Body of pancreas (tissue), 4 donors: Measurements from ENCODE around the gene ZNF668. TPM values are rescaled to one million over a fixed set of nuclear protein-coding genes. Genes with fewer than 3 reads are reported as not detected.

Source experiments
- ATAC-seq: fragments of 150-250 bp; one replicate; pipeline ENCODE4 v1.9.1; 2016
- DNase-seq, 4 donors: peaks; one replicate each; pipeline ENCODE4 v3.0.0-alpha.2; 2019
- H3K27ac ChIP-seq, 4 donors: fragments of 200-600 bp; sonication (generic); 1 replicate in 3 of 4; 2 replicates in 1 of 4; pipeline versions ENCODE4 v1.5.1 to v1.6.1; 2016 to 2019; ENCODE audit warnings: mild to moderate bottlenecking in 1 of 4, mixed read lengths in 1 of 4, moderate library complexity in 1 of 4
- H3K27me3 ChIP-seq, 2 donors: fragments of 200-600 bp; sonication (generic); one replicate each; pipeline ENCODE4 v1.6.0; 2016; ENCODE audit warnings: mild to moderate bottlenecking in 1 of 2
- H3K36me3 ChIP-seq, 2 donors: fragments of 200-600 bp; sonication (generic); replicated peaks in 1 of 2; 2 replicates each; pipeline ENCODE4 v1.5.1; 2016; ENCODE audit warnings: low read depth in 2 of 2; ENCODE audit not compliant: insufficient read depth in 1 of 2
- H3K4me1 ChIP-seq: fragments of 200-600 bp; sonication (generic); one replicate; pipeline ENCODE4 v1.6.0; 2016
- H3K4me3 ChIP-seq, 2 donors: fragments of 200-600 bp; sonication (generic); 1 replicate in 1 of 2; 2 replicates in 1 of 2; pipeline ENCODE4 v1.5.1; 2016 to 2019
- H3K9me3 ChIP-seq, 3 donors: fragments of 200-600 bp; sonication (generic); 1 replicate in 2 of 3; 2 replicates in 1 of 3; pipeline ENCODE4 v1.5.1; 2016
- CTCF ChIP-seq, 7 experiments: fragments of 450-650 bp in 4 of 7; fragments of 200-600 bp in 3 of 7; sonication (generic) in 3 of 7; IDR thresholded peaks; one replicate each; pipeline ENCODE4 v1.5.1; 2016 to 2019; ENCODE audit warnings: antibody characterized with exemption in 7 of 7
- POLR2A ChIP-seq, 3 donors: fragments of 450-650 bp; IDR thresholded peaks; one replicate each; pipeline ENCODE4 v1.6.1; 2016; ENCODE audit warnings: antibody characterized with exemption in 3 of 3, mild to moderate bottlenecking in 2 of 3
- WGBS, 2 donors: methylation state at CpG; one replicate each; pipeline ENCODE4 v1.1.5; 2017; 5-methylcytosine and 5-hydroxymethylcytosine counted together
- intact Hi-C: fragments of 100-400 bp; cut with DNase I; formaldehyde crosslinking; loops from one replicate; pipeline ENCODE4 v1.15.1; 2023
- total RNA-seq, 2 donors: library from RNA; depleted of rRNA; stranded (reverse); fragments of >200 nt; gene quantifications; one replicate each; pipeline ENCODE4 v1.1.0, GENCODE V29; 2016

Gene ZNF668
- total RNA-seq, 2 donors from 2014 or later: 2.9 to 15.2 TPM

- no peaks in the 10 kb centered on the region for H3K27me3 ChIP-seq
- DNase-seq (no peak), ATAC-seq (no peak)
- no peak for TF ChIP-seq POLR2A (IDR thresholded peaks at IDR 0.05)
- TF ChIP-seq CTCF (IDR thresholded peaks at IDR 0.05): no peak
- 94 to 96% methylated on average over 4 to 9 of the region's 9 CpGs for WGBS, 2 donors
- H3K4me3 ChIP-seq: no peak overlapping the region
- no peaks in the 10 kb centered on the region for H3K4me1 ChIP-seq
- intact Hi-C loops: no loop called here
- peaks cover 3 to 7% of the 10 kb centered on the region in 2 donors for H3K36me3 ChIP-seq
- H3K9me3 ChIP-seq: no peaks in the 10 kb centered on the region
- no peak overlapping the region for H3K27ac ChIP-seq
Observed at GRCh38 chr16:31063495-31063842, 10.6 kb downstream of the ZNF668 start.

DNA sequence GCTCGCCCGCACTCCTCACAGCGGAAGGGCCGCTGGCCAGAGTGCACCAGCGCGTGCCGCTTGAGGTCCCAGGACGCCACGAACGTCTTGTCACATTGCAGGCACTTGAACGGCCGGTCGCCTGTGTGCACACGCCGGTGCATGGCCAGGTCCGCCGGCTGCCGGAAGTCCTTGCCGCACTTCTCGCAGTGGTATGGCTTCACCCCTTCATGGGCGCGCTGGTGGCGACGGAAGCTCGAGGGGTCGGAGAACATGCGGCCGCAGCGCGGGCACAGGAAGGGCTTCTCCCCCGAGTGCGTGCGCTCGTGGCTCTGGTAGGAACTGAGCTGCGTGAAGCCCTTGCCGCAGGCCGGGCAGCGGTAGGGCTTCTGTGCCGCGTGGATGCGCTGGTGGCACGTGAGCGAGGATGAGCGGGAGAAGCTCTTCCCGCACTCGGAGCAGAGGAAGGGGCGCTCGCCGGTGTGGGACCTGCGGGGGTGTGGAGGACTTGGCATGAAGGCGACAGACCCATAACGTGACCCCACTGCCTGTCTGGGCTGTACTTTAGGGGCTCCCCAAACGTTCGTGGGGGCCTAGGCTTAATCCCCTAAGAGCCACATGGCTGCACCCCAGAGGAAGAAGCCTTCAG is 12.1 kb downstream of the ZNF668 start:
- H3K36me3 ChIP-seq: peaks cover 3 to 7% of the 10 kb centered on the region in 2 donors
- intact Hi-C loops: no loop called here
- WGBS, 2 donors: 89 to 95% methylated on average over 19 to 44 of the region's 54 CpGs

GRCh38 chr16:31061126-31061812 is 12.8 kb downstream of the ZNF668 start:
- ATAC-seq (no peak), DNase-seq (no peak)
- no peak overlapping the region for H3K4me3 ChIP-seq
- no peaks in the 10 kb centered on the region for H3K9me3 ChIP-seq
- intact Hi-C loops: no loop called here
- H3K4me1 ChIP-seq: no peaks in the 10 kb centered on the region
- TF ChIP-seq CTCF (IDR thresholded peaks at IDR 0.05) (no peak), POLR2A (IDR thresholded peaks at IDR 0.05) (no peak)
- H3K27me3 ChIP-seq: no peaks in the 10 kb centered on the region
- 92 to 93% methylated on average over 22 to 32 of the region's 42 CpGs for WGBS, 2 donors
- peaks cover 3 to 7% of the 10 kb centered on the region in 2 donors for H3K36me3 ChIP-seq
- no peak overlapping the region for H3K27ac ChIP-seq

More for the DNA sequence above, 12.1 kb downstream of the ZNF668 start:
- Histone ChIP-seq H3K4me1 (no peaks in the 10 kb centered on the region), H3K9me3 (no peaks in the 10 kb centered on the region), H3K27ac (no peak overlapping the region), H3K4me3 (no peak overlapping the region), H3K27me3 (no peaks in the 10 kb centered on the region)
- ATAC-seq (no peak), DNase-seq (no peak)
- no peak for TF ChIP-seq CTCF (IDR thresholded peaks at IDR 0.05)
- TF ChIP-seq POLR2A (IDR thresholded peaks at IDR 0.05): no peak

- intact Hi-C loops: no loop called here
- H3K4me1 ChIP-seq: no peaks in the 10 kb centered on the region
- no peak for ATAC-seq
- no peak overlapping the region for H3K27ac ChIP-seq
- H3K4me3 ChIP-seq: no peak overlapping the region
- peaks cover 0 to 1% of the 10 kb centered on the region in 2 donors for H3K36me3 ChIP-seq
- no peaks in the 10 kb centered on the region for H3K9me3 ChIP-seq
- TF ChIP-seq CTCF (IDR thresholded peaks at IDR 0.05): no peak
- TF ChIP-seq POLR2A (IDR thresholded peaks at IDR 0.05): no peak
- DNase-seq: no peak
- no peaks in the 10 kb centered on the region for H3K27me3 ChIP-seq
- WGBS, 2 donors: 80 to 88% methylated on average over 4 of the region's 4 CpGs
Observed at GRCh38 chr16:31055613-31056012, 18.4 kb downstream of the ZNF668 start.

- no peaks in the 10 kb centered on the region for H3K27me3 ChIP-seq
- no peak overlapping the region for H3K4me3 ChIP-seq
- intact Hi-C loops: no loop called here
- H3K4me1 ChIP-seq: no peaks in the 10 kb centered on the region
- H3K36me3 ChIP-seq: no peaks in the 10 kb centered on the region
- no peak for TF ChIP-seq POLR2A (IDR thresholded peaks at IDR 0.05)
- no peak for TF ChIP-seq CTCF (IDR thresholded peaks at IDR 0.05)
- WGBS, 2 donors: 62 to 63% methylated on average over 2 of the region's 2 CpGs
- no peaks in the 10 kb centered on the region for H3K9me3 ChIP-seq
- ATAC-seq (peak; percentile 48), DNase-seq (peak in 1 of 4 donors; percentile 30)
- no peak overlapping the region for H3K27ac ChIP-seq
Observed at GRCh38 chr16:31052114-31052513, 21.9 kb downstream of the ZNF668 start.
